ENCODE measurements around the gene MYD88. TPM values are rescaled to one million over a fixed set of nuclear protein-coding genes. Genes with fewer than 3 reads are reported as not detected.

The MYD88 gene
- total and polyA plus RNA-seq, 8 donors, result 7.2 to 20.2 (median 9.9) TPM

- WGBS, 2 donors, result 73 to 79% methylated on average over 6 of the region's 6 CpGs
- ATAC-seq, result no peak
- no peak for TF ChIP-seq CTCF (IDR thresholded peaks at IDR 0.05)
Observed at GRCh38 chr3:38095669-38096483, 42.6 kb upstream of the MYD88 start.

DNA sequence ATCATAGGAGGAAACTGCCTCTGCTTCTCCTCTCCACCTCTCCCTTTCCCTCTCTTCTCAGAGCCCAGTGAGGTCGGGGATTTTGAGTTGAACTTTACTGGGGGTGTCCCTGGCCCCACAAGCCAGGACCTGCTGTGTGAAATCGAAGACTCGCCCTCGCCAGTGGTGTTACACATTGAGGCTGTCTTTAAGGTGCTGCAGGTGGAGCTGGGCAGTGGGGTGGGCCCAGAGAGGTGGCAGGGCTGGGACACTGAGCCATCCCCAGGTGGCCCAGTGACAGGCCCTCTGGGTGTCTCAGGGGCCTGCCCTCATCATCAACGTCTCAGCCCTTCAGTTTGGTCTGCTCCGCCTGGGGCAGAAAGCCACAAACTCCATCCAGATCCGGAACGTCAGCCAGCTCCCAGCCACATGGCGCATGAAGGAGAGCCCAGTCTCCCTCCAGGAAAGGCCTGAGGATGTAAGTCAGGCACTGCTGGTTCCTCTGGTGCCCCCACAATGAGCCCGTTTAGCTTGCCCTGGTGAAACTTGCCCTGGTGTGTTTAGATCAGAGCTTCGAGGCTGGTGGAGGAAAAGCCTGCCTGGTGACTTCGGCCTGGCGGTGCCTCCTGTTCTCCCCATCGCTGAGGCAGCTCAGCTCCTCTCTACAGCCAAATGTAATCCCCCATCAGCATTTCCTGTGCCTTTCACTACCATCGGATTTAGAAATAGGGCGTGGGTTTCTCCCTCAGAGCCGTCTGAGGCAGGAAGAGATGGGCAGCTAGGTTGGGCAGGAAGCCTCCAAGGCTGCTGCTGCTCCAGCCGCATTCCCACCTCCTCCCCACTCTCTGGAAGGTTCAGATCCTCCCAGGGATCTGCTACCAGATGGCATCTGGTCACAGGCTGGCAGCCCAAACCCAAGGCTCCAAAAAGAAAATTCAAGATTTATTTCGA lies 40.8 kb upstream of the MYD88 start:
- intact Hi-C loops (cut with DNase I), result no loop called here
- DNase-seq, result peak in 1 of 6 donors; percentile 41
- H3K27me3 ChIP-seq, result no peaks in the 10 kb centered on the region
- H3K36me3 ChIP-seq, result no peaks in the 10 kb centered on the region
- 73 to 78% methylated on average over 19 of the region's 19 CpGs for WGBS, 2 donors
- H3K4me3 ChIP-seq, result no peak overlapping the region
- ATAC-seq, result no peak
- H3K4me1 ChIP-seq, result no peaks in the 10 kb centered on the region
- no peak for TF ChIP-seq CTCF (IDR thresholded peaks at IDR 0.05)
- no peak for FAIRE-seq
- H3K27ac ChIP-seq, result no peak overlapping the region
- H3K9me3 ChIP-seq, result no peaks in the 10 kb centered on the region

More at GRCh38 chr3:38095669-38096483, 42.6 kb upstream of the MYD88 start:
- H3K27me3 ChIP-seq, result no peaks in the 10 kb centered on the region
- no peak for DNase-seq
- intact Hi-C loops (cut with DNase I), result no loop called here
- H3K36me3 ChIP-seq, result no peaks in the 10 kb centered on the region
- H3K4me3 ChIP-seq, result no peak overlapping the region
- FAIRE-seq, result no peak
- no peak overlapping the region for H3K27ac ChIP-seq
- no peaks in the 10 kb centered on the region for H3K9me3 ChIP-seq
- no peaks in the 10 kb centered on the region for H3K4me1 ChIP-seq

GRCh38 chr3:38098376-38098723 lies 40.1 kb upstream of the MYD88 start:
- WGBS, 2 donors, result 85 to 86% methylated on average over 9 of the region's 9 CpGs
- FAIRE-seq, result no peak
- intact Hi-C loops (cut with DNase I), result no loop called here

GRCh38 chr3:38099518-38099917 lies 38.9 kb upstream of the MYD88 start:
- H3K4me1 ChIP-seq, result no peaks in the 10 kb centered on the region
- 14 to 26% methylated on average over 4 to 5 of the region's 5 CpGs for WGBS, 2 donors
- intact Hi-C loops (cut with DNase I), result no loop called here
- no peaks in the 10 kb centered on the region for H3K27me3 ChIP-seq
- FAIRE-seq, result no peak
- H3K36me3 ChIP-seq, result no peaks in the 10 kb centered on the region
- H3K27ac ChIP-seq, result no peak overlapping the region
- TF ChIP-seq CTCF (IDR thresholded peaks at IDR 0.05), result no peak
- no peak for DNase-seq
- H3K9me3 ChIP-seq, result no peaks in the 10 kb centered on the region
- ATAC-seq, result no peak
- no peak overlapping the region for H3K4me3 ChIP-seq

More at GRCh38 chr3:38098376-38098723, 40.1 kb upstream of the MYD88 start:
- no peaks in the 10 kb centered on the region for H3K27me3 ChIP-seq
- no peaks in the 10 kb centered on the region for H3K4me1 ChIP-seq
- DNase-seq (no peak), ATAC-seq (no peak)
- no peak overlapping the region for H3K27ac ChIP-seq
- no peak overlapping the region for H3K4me3 ChIP-seq
- H3K36me3 ChIP-seq, result no peaks in the 10 kb centered on the region
- no peaks in the 10 kb centered on the region for H3K9me3 ChIP-seq
- TF ChIP-seq CTCF (IDR thresholded peaks at IDR 0.05), result no peak
